ENCODE measurements around the gene KLF15.

KLF15 gene

GRCh38 chr3:126340081-126340511 lies 17.1 kb downstream of the KLF15 start:
- TF ChIP-seq POLR2AphosphoS5 (IDR thresholded peaks at IDR 0.05; ENCODE audit: low read depth, low read length): no peak
- TF ChIP-seq SIN3A (IDR thresholded peaks at IDR 0.05; ENCODE audit: borderline replicate concordance, insufficient read depth, low read length): no peak
- TF ChIP-seq TAF1 (IDR thresholded peaks at IDR 0.05; ENCODE audit: borderline replicate concordance, insufficient read depth, low read length): no peak
- no peak for TF ChIP-seq REST (IDR thresholded peaks at IDR 0.05; ENCODE audit: insufficient read depth in 1 of 2, low read depth in 2 of 2, low read length in 2 of 2)
- no peak for TF ChIP-seq FOXP2 (optimal IDR thresholded peaks at IDR 0.05; ENCODE audit: borderline replicate concordance, extremely low read depth, extremely low read length, insufficient read depth)

GRCh38 chr3:126339466-126339865 lies 17.7 kb downstream of the KLF15 start:
- TF ChIP-seq POLR2AphosphoS5 (IDR thresholded peaks at IDR 0.05; ENCODE audit: low read depth, low read length) (no peak), TAF1 (IDR thresholded peaks at IDR 0.05; ENCODE audit: borderline replicate concordance, insufficient read depth, low read length) (no peak)

- TF ChIP-seq REST (IDR thresholded peaks at IDR 0.05; ENCODE audit: insufficient read depth in 1 of 2, low read depth in 2 of 2, low read length in 2 of 2): no peak
- no peak for TF ChIP-seq TAF1 (IDR thresholded peaks at IDR 0.05; ENCODE audit: borderline replicate concordance, insufficient read depth, low read length)
- TF ChIP-seq POLR2AphosphoS5 (IDR thresholded peaks at IDR 0.05; ENCODE audit: low read depth, low read length): no peak
- no peak for TF ChIP-seq SIN3A (IDR thresholded peaks at IDR 0.05; ENCODE audit: borderline replicate concordance, insufficient read depth, low read length)
These were observed 18.4 kb downstream of the KLF15 start for GRCh38 chr3:126338790-126339288.

- TF ChIP-seq FOXP2 (optimal IDR thresholded peaks at IDR 0.05; ENCODE audit: borderline replicate concordance, extremely low read depth, extremely low read length, insufficient read depth): no peak
These were observed 19.1 kb downstream of the KLF15 start for GRCh38 chr3:126337980-126338651.

GRCh38 chr3:126329927-126330725 lies 27.1 kb downstream of the KLF15 start:
- TF ChIP-seq SIN3A (IDR thresholded peaks at IDR 0.05; ENCODE audit: borderline replicate concordance, insufficient read depth, low read length) (no peak), REST (IDR thresholded peaks at IDR 0.05; ENCODE audit: insufficient read depth in 1 of 2, low read depth in 2 of 2, low read length in 2 of 2) (no peak), POLR2AphosphoS5 (IDR thresholded peaks at IDR 0.05; ENCODE audit: low read depth, low read length) (no peak), FOXP2 (optimal IDR thresholded peaks at IDR 0.05; ENCODE audit: borderline replicate concordance, extremely low read depth, extremely low read length, insufficient read depth) (no peak), TAF1 (IDR thresholded peaks at IDR 0.05; ENCODE audit: borderline replicate concordance, insufficient read depth, low read length) (no peak)

- TF ChIP-seq TAF1 (IDR thresholded peaks at IDR 0.05; ENCODE audit: borderline replicate concordance, insufficient read depth, low read length): no peak
- no peak for TF ChIP-seq REST (IDR thresholded peaks at IDR 0.05; ENCODE audit: insufficient read depth in 1 of 2, low read depth in 2 of 2, low read length in 2 of 2)
- no peak for TF ChIP-seq SIN3A (IDR thresholded peaks at IDR 0.05; ENCODE audit: borderline replicate concordance, insufficient read depth, low read length)
- TF ChIP-seq FOXP2 (optimal IDR thresholded peaks at IDR 0.05; ENCODE audit: borderline replicate concordance, extremely low read depth, extremely low read length, insufficient read depth): no peak
- no peak for TF ChIP-seq POLR2AphosphoS5 (IDR thresholded peaks at IDR 0.05; ENCODE audit: low read depth, low read length)
These were observed 30.6 kb downstream of the KLF15 start for GRCh38 chr3:126326629-126327028.

Data from PFSK-1 (cell line).